Measurements from ENCODE around the gene SCFD2. TPM values are rescaled to one million over a fixed set of nuclear protein-coding genes. Genes with fewer than 3 reads are reported as not detected.
"Not testable (repeated sequence)": the region's sequence is repeated elsewhere in the genome, so short reads cannot be mapped to it uniquely, and the experiment has no call there.

SCFD2 gene
- total and polyA plus RNA-seq, 2 experiments from 2014 or later: 30.7 to 33.2 TPM

- Histone ChIP-seq H3K9ac (peak overlapping the region; percentile 72), H3K79me2 (ENCODE audit: insufficient read depth) (peaks cover 52% of the 10 kb centered on the region), H3K36me3 (ENCODE audit: low read depth) (peaks cover 7% of the 10 kb centered on the region; the same call in 1 of the 2 replicates), H3K27me3 (replicated peaks; ENCODE audit: insufficient read depth) (no peaks in the 10 kb centered on the region), H3K4me2 (ENCODE audit: unreplicated experiment) (peak overlapping the region; percentile 69), H3F3A (ENCODE audit: insufficient read depth) (peaks cover 54% of the 10 kb centered on the region), H4K20me1 (ENCODE audit: insufficient read depth) (no peaks in the 10 kb centered on the region), H2AFZ (peak overlapping the region; percentile 77), H3K4me3 (peak overlapping the region; percentile 41; the same call in 1 of the 2 replicates), H3K9me3 (ENCODE audit: low read depth) (no peaks in the 10 kb centered on the region), H3K27ac (peak overlapping the region; percentile 88), H3K4me1 (ENCODE audit: insufficient read depth) (peaks cover 59% of the 10 kb centered on the region), H3K9me2 (ENCODE audit: insufficient read depth) (no peaks in the 10 kb centered on the region)
- WGBS, 2 experiments (ENCODE audit: low coverage in 1 of 2, low lambda C conversion rate in 2 of 2, missing lambda C conversion rate in 2 of 2): 45 to 46% methylated on average over 4 of the region's 4 CpGs
- in situ Hi-C loops (cut with MboI): no loop called here
- peak; percentile 61 for DNase-seq
- TF ChIP-seq EZH2phosphoT487 (IDR thresholded peaks at IDR 0.05; ENCODE audit: insufficient read depth, low read depth) (no peak), EZH2 (IDR thresholded peaks at IDR 0.05; ENCODE audit: insufficient read depth, poor library complexity, severe bottlenecking) (no peak)
Observed at GRCh38 chr4:53309321-53310040, 56.4 kb downstream of the SCFD2 start.

- 6 to 7% methylated on average over 4 of the region's 4 CpGs for WGBS, 2 experiments (ENCODE audit: low coverage in 1 of 2, low lambda C conversion rate in 2 of 2, missing lambda C conversion rate in 2 of 2)
- DNase-seq: peak; percentile 68
- Histone ChIP-seq H3K9me2 (ENCODE audit: insufficient read depth) (no peaks in the 10 kb centered on the region), H3K27ac (peak overlapping the region; percentile 88), H3K4me1 (ENCODE audit: insufficient read depth) (peaks cover 59% of the 10 kb centered on the region), H2AFZ (peak overlapping the region; percentile 77), H3K4me3 (peak overlapping the region; percentile 41), H3K9ac (peak overlapping the region; percentile 72), H4K20me1 (ENCODE audit: insufficient read depth) (no peaks in the 10 kb centered on the region), H3F3A (ENCODE audit: insufficient read depth) (peaks cover 54% of the 10 kb centered on the region), H3K9me3 (ENCODE audit: low read depth) (no peaks in the 10 kb centered on the region), H3K79me2 (ENCODE audit: insufficient read depth) (peaks cover 48% of the 10 kb centered on the region), H3K27me3 (replicated peaks; ENCODE audit: insufficient read depth) (no peaks in the 10 kb centered on the region), H3K4me2 (ENCODE audit: unreplicated experiment) (peak overlapping the region; percentile 69), H3K36me3 (ENCODE audit: low read depth) (peaks cover 7% of the 10 kb centered on the region; the same call in 1 of the 2 replicates)
- in situ Hi-C loops (cut with MboI): no loop called here
- no peak for TF ChIP-seq EZH2phosphoT487 (IDR thresholded peaks at IDR 0.05; ENCODE audit: insufficient read depth, low read depth)
- no peak for TF ChIP-seq EZH2 (IDR thresholded peaks at IDR 0.05; ENCODE audit: insufficient read depth, poor library complexity, severe bottlenecking)
Observed at GRCh38 chr4:53307819-53308780, 57.8 kb downstream of the SCFD2 start.

GRCh38 chr4:53307210-53307609, 58.7 kb downstream of the SCFD2 start:
- no peaks in the 10 kb centered on the region for H3K27me3 ChIP-seq (replicated peaks; ENCODE audit: insufficient read depth)
- no peaks in the 10 kb centered on the region for H4K20me1 ChIP-seq (ENCODE audit: insufficient read depth)
- peak overlapping the region; percentile 37 for H3K4me2 ChIP-seq (ENCODE audit: unreplicated experiment)
- peaks cover 48% of the 10 kb centered on the region for H3K79me2 ChIP-seq (ENCODE audit: insufficient read depth)
- peaks cover 3% of the 10 kb centered on the region; the same call in 1 of the 2 replicates for H3K36me3 ChIP-seq (ENCODE audit: low read depth)
- H3K9ac ChIP-seq: peak overlapping the region; percentile 72
- no peaks in the 10 kb centered on the region for H3K9me3 ChIP-seq (ENCODE audit: low read depth)
- TF ChIP-seq EZH2 (IDR thresholded peaks at IDR 0.05; ENCODE audit: insufficient read depth, poor library complexity, severe bottlenecking) (no peak), EZH2phosphoT487 (IDR thresholded peaks at IDR 0.05; ENCODE audit: insufficient read depth, low read depth) (no peak)
- H3K27ac ChIP-seq: peak overlapping the region; percentile 88
- no peaks in the 10 kb centered on the region for H3K9me2 ChIP-seq (ENCODE audit: insufficient read depth)
- in situ Hi-C loops (cut with MboI): no loop called here
- WGBS, 2 experiments (ENCODE audit: low coverage in 1 of 2, low lambda C conversion rate in 2 of 2, missing lambda C conversion rate in 2 of 2): 0 to 5% methylated on average over 1 of the region's 1 CpG
- peak overlapping the region; percentile 45 for H3K4me3 ChIP-seq
- peaks cover 59% of the 10 kb centered on the region for H3K4me1 ChIP-seq (ENCODE audit: insufficient read depth)
- DNase-seq: peak; percentile 51
- peak overlapping the region; percentile 28; the same call in 1 of the 2 replicates for H2AFZ ChIP-seq
- peaks cover 54% of the 10 kb centered on the region for H3F3A ChIP-seq (ENCODE audit: insufficient read depth)

GRCh38 chr4:53306729-53307128, 59.1 kb downstream of the SCFD2 start:
- peak; percentile 91 for DNase-seq
- in situ Hi-C loops (cut with MboI): no loop called here
- H3K27ac ChIP-seq: peak overlapping the region; percentile 88
- WGBS, 2 experiments (ENCODE audit: low coverage in 1 of 2, low lambda C conversion rate in 2 of 2, missing lambda C conversion rate in 2 of 2): 2 to 4% methylated on average over 2 of the region's 2 CpGs
- H3K4me1 ChIP-seq (ENCODE audit: insufficient read depth): peaks cover 59% of the 10 kb centered on the region
- 0 out of 2 replicates have a peak overlapping the region, but pooled peaks have one; percentile 28 for H2AFZ ChIP-seq
- peak overlapping the region; percentile 45 for H3K4me3 ChIP-seq
- H3K9ac ChIP-seq: peak overlapping the region; percentile 72
- H3K79me2 ChIP-seq (ENCODE audit: insufficient read depth): peaks cover 47% of the 10 kb centered on the region
- H3K27me3 ChIP-seq (replicated peaks; ENCODE audit: insufficient read depth): no peaks in the 10 kb centered on the region
- H3K9me3 ChIP-seq (ENCODE audit: low read depth): no peaks in the 10 kb centered on the region
- H3K9me2 ChIP-seq (ENCODE audit: insufficient read depth): no peaks in the 10 kb centered on the region
- peaks cover 3% of the 10 kb centered on the region; the same call in 1 of the 2 replicates for H3K36me3 ChIP-seq (ENCODE audit: low read depth)
- H4K20me1 ChIP-seq (ENCODE audit: insufficient read depth): no peaks in the 10 kb centered on the region
- H3K4me2 ChIP-seq (ENCODE audit: unreplicated experiment): peak overlapping the region; percentile 73
- H3F3A ChIP-seq (ENCODE audit: insufficient read depth): peaks cover 54% of the 10 kb centered on the region
- TF ChIP-seq EZH2phosphoT487 (IDR thresholded peaks at IDR 0.05; ENCODE audit: insufficient read depth, low read depth) (0 out of 2 replicates have a peak, but pooled peaks have one; percentile 31), EZH2 (IDR thresholded peaks at IDR 0.05; ENCODE audit: insufficient read depth, poor library complexity, severe bottlenecking) (no peak)

- H3K9ac ChIP-seq; H2AFZ ChIP-seq; H3K4me3 ChIP-seq; H3K4me1 ChIP-seq (ENCODE audit: insufficient read depth); H4K20me1 ChIP-seq (ENCODE audit: insufficient read depth); H3K9me2 ChIP-seq (ENCODE audit: insufficient read depth); H3K4me2 ChIP-seq (ENCODE audit: unreplicated experiment); DNase-seq; H3K27me3 ChIP-seq (replicated peaks; ENCODE audit: insufficient read depth); H3K9me3 ChIP-seq (ENCODE audit: low read depth); H3K36me3 ChIP-seq (ENCODE audit: low read depth); H3F3A ChIP-seq (ENCODE audit: insufficient read depth); in situ Hi-C loops (cut with MboI); H3K27ac ChIP-seq: not testable (repeated sequence)
- peaks cover 57% of the 10 kb centered on the region for H3K79me2 ChIP-seq (ENCODE audit: insufficient read depth)
Observed at GRCh38 chr4:53292209-53292608, 73.7 kb downstream of the SCFD2 start.
